Measurements from ENCODE around the gene TBCD. TPM values are rescaled to one million over a fixed set of nuclear protein-coding genes. Genes with fewer than 3 reads are reported as not detected.

Gene TBCD
- polyA plus RNA-seq, 1 donor from 2014 or later = 67.2 TPM

DNA sequence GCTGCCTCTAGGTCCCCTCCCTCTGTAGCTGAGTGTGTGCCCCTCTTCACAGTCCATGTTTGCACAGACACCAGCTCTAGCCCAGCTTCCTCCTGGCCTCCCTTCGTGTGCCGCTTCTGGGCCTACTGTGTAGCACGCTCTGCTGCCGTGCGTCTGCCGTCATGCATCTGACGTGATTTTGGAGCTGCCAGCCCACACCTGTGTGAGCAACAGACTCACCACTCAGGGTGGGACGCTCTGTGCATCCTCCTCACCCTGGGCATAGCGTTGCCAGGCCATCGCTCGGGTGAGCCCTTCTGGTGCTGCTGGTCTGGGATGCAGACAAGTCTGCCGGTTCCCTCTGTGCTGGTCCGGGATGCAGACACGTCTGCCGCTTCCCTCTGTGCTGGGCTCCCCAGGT, 127.4 kb downstream of the TBCD start:
- no peak overlapping the region for H3K4me2 ChIP-seq (ENCODE audit: low read length)
- no peaks in the 10 kb centered on the region for H3K9me3 ChIP-seq (ENCODE audit: low read length)
- no peak overlapping the region for H3K27ac ChIP-seq (ENCODE audit: low read length)
- no peaks in the 10 kb centered on the region for H3K27me3 ChIP-seq (ENCODE audit: insufficient read depth, low read depth, low read length)
- TF ChIP-seq CTCF (IDR thresholded peaks at IDR 0.05; ENCODE audit: poor library complexity, severe bottlenecking) (no peak), EP300 (conservative IDR thresholded peaks at IDR 0.05; ENCODE audit: poor library complexity, severe bottlenecking) (no peak), TAF1 (IDR thresholded peaks at IDR 0.05; ENCODE audit: low read depth) (no peak), POLR2AphosphoS5 (IDR thresholded peaks at IDR 0.05) (no peak), SMC3 (conservative IDR thresholded peaks at IDR 0.05; ENCODE audit: poor library complexity) (no peak), EZH2 (IDR thresholded peaks at IDR 0.05; ENCODE audit: borderline replicate concordance, insufficient read depth, low read length, poor library complexity, severe bottlenecking) (no peak), MXI1 (conservative IDR thresholded peaks at IDR 0.05; ENCODE audit: poor library complexity, severe bottlenecking) (no peak), RAD21 (conservative IDR thresholded peaks at IDR 0.05) (no peak), REST (IDR thresholded peaks at IDR 0.05; ENCODE audit: borderline replicate concordance) (no peak)
- no peaks in the 10 kb centered on the region for H3K9me2 ChIP-seq (ENCODE audit: insufficient read depth, low read length)
- H3K9ac ChIP-seq (ENCODE audit: low read length) = no peak overlapping the region
- no peaks in the 10 kb centered on the region for H4K20me1 ChIP-seq (ENCODE audit: insufficient read depth)
- no peaks in the 10 kb centered on the region for H3F3A ChIP-seq (ENCODE audit: insufficient read depth, low read length, poor library complexity, severe bottlenecking)
- no peak overlapping the region for H2AFZ ChIP-seq (ENCODE audit: low read depth, low read length)
- no peak overlapping the region for H3K4me3 ChIP-seq (ENCODE audit: low read length)
- H3K36me3 ChIP-seq (ENCODE audit: insufficient read depth, low read length) = no peaks in the 10 kb centered on the region
- no peaks in the 10 kb centered on the region for H3K79me2 ChIP-seq (replicated peaks; ENCODE audit: insufficient read depth, low read length)

DNA sequence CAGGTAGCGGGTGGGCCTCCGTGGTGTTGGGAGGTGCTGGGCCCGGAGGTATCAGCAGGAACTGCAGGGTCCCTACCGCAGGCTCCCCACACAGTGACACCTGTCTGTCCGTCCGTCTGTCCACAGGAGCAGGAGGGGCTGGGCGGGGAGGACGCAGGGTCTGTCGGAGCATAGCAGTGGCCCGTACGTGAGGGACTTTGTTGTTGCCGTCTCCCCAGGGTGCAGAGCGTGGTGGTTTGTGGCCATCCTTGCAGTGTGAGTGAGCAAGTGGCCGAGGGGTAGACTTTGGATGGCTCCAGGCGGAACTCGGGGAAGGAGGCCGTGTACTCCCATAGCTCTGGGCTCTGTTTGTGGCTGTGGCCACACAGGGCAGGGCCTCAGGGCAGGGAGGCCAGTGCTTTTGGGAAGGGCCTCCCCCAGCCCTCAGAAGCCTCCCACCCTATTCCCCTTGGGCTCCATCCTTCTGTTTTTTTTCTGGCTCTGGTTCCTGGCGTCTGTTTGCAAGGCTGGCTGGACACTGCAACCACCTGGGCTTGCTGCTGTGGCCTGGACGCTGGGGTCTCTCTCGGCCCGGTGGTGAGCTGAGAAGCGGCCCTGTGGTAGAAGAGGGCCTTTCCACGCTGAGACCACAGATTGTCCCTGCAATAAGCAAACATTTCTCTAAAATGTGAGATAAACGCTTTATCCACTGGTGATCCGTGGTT, 128.9 kb downstream of the TBCD start:
- Histone ChIP-seq H3K27me3 (ENCODE audit: insufficient read depth, low read depth, low read length) (no peaks in the 10 kb centered on the region), H2AFZ (ENCODE audit: low read depth, low read length) (no peak overlapping the region), H3K9me3 (ENCODE audit: low read length) (no peaks in the 10 kb centered on the region), H3K36me3 (ENCODE audit: insufficient read depth, low read length) (no peaks in the 10 kb centered on the region), H3K4me3 (ENCODE audit: low read length) (no peak overlapping the region), H3F3A (ENCODE audit: insufficient read depth, low read length, poor library complexity, severe bottlenecking) (no peaks in the 10 kb centered on the region), H3K9me2 (ENCODE audit: insufficient read depth, low read length) (no peaks in the 10 kb centered on the region), H3K4me2 (ENCODE audit: low read length) (no peak overlapping the region), H3K9ac (ENCODE audit: low read length) (no peak overlapping the region), H3K79me2 (replicated peaks; ENCODE audit: insufficient read depth, low read length) (no peaks in the 10 kb centered on the region), H4K20me1 (ENCODE audit: insufficient read depth) (no peaks in the 10 kb centered on the region), H3K27ac (ENCODE audit: low read length) (no peak overlapping the region)
- TF ChIP-seq SMC3 (conservative IDR thresholded peaks at IDR 0.05; ENCODE audit: poor library complexity) (no peak), TAF1 (IDR thresholded peaks at IDR 0.05; ENCODE audit: low read depth) (no peak), RAD21 (conservative IDR thresholded peaks at IDR 0.05) (no peak), EZH2 (IDR thresholded peaks at IDR 0.05; ENCODE audit: borderline replicate concordance, insufficient read depth, low read length, poor library complexity, severe bottlenecking) (no peak), REST (IDR thresholded peaks at IDR 0.05; ENCODE audit: borderline replicate concordance) (no peak), CTCF (IDR thresholded peaks at IDR 0.05; ENCODE audit: poor library complexity, severe bottlenecking) (no peak), POLR2AphosphoS5 (IDR thresholded peaks at IDR 0.05) (no peak), EP300 (conservative IDR thresholded peaks at IDR 0.05; ENCODE audit: poor library complexity, severe bottlenecking) (no peak), MXI1 (conservative IDR thresholded peaks at IDR 0.05; ENCODE audit: poor library complexity, severe bottlenecking) (no peak)

Data from neural cell (in vitro differentiated cells).